Measurements from ENCODE around the gene COA8.

- TF ChIP-seq CTCF (IDR thresholded peaks at IDR 0.05) (no peak), POLR2A (IDR thresholded peaks at IDR 0.05) (no peak)
Measured at GRCh38 chr14:103516426-103517173, 46.2 kb upstream of the COA8 start.
